Measurements from ENCODE around the gene GDF9.

DNA sequence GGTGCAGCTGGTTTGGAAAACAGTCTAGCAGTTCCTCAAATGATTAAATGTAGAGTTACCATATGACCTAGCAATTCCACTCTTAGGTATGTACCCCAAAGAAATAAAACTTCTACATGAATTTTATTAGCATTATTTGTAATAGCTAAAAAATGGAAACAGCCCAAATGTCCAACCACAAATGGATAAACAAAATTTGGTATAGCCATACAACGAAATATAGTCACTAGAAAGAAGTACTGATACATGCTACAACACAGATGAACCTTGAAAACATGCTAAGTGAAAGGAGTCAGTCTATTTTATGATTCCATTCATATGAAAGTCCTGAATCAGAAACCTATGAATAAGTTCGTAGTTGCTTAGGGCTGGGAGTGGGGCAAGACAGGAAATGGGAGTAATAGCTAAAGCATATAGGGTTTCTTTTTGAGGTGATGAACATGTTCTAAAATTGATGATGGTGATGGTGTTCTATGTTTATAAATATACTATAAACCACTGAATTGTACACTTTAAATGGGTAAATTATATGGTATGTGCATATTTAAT, 6.3 kb downstream of the GDF9 start:
- TF ChIP-seq, protein P1, sequence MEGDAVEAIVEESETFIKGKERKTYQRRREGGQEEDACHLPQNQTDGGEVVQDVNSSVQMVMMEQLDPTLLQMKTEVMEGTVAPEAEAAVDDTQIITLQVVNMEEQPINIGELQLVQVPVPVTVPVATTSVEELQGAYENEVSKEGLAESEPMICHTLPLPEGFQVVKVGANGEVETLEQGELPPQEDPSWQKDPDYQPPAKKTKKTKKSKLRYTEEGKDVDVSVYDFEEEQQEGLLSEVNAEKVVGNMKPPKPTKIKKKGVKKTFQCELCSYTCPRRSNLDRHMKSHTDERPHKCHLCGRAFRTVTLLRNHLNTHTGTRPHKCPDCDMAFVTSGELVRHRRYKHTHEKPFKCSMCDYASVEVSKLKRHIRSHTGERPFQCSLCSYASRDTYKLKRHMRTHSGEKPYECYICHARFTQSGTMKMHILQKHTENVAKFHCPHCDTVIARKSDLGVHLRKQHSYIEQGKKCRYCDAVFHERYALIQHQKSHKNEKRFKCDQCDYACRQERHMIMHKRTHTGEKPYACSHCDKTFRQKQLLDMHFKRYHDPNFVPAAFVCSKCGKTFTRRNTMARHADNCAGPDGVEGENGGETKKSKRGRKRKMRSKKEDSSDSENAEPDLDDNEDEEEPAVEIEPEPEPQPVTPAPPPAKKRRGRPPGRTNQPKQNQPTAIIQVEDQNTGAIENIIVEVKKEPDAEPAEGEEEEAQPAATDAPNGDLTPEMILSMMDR (IDR thresholded peaks at IDR 0.05): no peak
- TF ChIP-seq, protein P2, sequence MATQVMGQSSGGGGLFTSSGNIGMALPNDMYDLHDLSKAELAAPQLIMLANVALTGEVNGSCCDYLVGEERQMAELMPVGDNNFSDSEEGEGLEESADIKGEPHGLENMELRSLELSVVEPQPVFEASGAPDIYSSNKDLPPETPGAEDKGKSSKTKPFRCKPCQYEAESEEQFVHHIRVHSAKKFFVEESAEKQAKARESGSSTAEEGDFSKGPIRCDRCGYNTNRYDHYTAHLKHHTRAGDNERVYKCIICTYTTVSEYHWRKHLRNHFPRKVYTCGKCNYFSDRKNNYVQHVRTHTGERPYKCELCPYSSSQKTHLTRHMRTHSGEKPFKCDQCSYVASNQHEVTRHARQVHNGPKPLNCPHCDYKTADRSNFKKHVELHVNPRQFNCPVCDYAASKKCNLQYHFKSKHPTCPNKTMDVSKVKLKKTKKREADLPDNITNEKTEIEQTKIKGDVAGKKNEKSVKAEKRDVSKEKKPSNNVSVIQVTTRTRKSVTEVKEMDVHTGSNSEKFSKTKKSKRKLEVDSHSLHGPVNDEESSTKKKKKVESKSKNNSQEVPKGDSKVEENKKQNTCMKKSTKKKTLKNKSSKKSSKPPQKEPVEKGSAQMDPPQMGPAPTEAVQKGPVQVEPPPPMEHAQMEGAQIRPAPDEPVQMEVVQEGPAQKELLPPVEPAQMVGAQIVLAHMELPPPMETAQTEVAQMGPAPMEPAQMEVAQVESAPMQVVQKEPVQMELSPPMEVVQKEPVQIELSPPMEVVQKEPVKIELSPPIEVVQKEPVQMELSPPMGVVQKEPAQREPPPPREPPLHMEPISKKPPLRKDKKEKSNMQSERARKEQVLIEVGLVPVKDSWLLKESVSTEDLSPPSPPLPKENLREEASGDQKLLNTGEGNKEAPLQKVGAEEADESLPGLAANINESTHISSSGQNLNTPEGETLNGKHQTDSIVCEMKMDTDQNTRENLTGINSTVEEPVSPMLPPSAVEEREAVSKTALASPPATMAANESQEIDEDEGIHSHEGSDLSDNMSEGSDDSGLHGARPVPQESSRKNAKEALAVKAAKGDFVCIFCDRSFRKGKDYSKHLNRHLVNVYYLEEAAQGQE (IDR thresholded peaks at IDR 0.05; ENCODE audit: insufficient read depth in 1 of 2, low read depth in 2 of 2, low read length in 1 of 2): no peak
- TF ChIP-seq POLR2AphosphoS5 (IDR thresholded peaks at IDR 0.05; ENCODE audit: low read depth, low read length): no peak
